DMS53 (cell line): ENCODE results near the gene ASIC4.

Experiments used
- DNase-seq: peaks from one replicate; lab custom pipeline; 2025; lab: John Stamatoyannopoulos, UW

ASIC4 gene

GRCh38 chr2:219482674-219483405 lies 31.4 kb upstream of the ASIC4 start:
- DNase-seq: no peak

- DNase-seq: no peak
Observed at GRCh38 chr2:219483451-219484342, 30.6 kb upstream of the ASIC4 start.

DNA sequence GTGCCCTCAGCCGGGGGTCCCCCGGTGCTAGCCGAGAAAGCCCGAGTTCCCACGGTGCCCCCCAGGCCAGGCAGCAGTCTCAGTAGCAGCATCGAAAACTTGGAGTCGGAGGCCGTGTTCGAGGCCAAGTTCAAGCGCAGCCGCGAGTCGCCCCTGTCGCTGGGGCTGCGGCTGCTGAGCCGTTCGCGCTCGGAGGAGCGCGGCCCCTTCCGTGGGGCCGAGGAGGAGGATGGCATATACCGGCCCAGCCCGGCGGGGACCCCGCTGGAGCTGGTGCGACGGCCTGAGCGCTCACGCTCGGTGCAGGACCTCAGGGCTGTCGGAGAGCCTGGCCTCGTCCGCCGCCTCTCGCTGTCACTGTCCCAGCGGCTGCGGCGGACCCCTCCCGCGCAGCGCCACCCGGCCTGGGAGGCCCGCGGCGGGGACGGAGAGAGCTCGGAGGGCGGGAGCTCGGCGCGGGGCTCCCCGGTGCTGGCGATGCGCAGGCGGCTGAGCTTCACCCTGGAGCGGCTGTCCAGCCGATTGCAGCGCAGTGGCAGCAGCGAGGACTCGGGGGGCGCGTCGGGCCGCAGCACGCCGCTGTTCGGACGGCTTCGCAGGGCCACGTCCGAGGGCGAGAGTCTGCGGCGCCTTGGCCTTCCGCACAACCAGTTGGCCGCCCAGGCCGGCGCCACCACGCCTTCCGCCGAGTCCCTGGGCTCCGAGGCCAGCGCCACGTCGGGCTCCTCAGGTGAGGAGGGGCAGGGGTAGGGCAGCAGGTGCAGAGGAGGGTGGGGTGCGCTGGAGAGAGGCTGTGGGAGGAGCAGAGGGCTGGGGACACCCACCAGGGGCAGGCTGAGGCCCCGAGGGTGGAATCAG lies 29.7 kb upstream of the ASIC4 start:
- peak; percentile 47 for DNase-seq

DNA sequence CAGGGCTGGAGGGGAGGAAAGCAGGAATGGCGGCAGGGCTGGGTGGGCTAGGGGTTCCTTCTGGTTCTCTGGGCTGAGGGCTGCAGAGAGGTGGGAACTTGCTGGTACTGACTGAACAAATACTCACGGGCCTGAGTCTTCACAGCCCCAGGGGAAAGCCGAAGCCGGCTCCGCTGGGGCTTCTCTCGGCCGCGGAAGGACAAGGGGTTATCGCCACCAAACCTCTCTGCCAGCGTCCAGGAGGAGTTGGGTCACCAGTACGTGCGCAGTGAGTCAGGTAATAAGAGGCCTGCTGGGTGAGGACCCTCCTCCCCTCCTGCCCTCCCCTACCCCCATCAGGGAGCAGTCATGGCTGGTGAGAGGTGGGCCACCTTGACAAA lies 29.1 kb upstream of the ASIC4 start:
- DNase-seq: no peak

GRCh38 chr2:219486380-219486959 lies 27.8 kb upstream of the ASIC4 start:
- DNase-seq: no peak

DNA sequence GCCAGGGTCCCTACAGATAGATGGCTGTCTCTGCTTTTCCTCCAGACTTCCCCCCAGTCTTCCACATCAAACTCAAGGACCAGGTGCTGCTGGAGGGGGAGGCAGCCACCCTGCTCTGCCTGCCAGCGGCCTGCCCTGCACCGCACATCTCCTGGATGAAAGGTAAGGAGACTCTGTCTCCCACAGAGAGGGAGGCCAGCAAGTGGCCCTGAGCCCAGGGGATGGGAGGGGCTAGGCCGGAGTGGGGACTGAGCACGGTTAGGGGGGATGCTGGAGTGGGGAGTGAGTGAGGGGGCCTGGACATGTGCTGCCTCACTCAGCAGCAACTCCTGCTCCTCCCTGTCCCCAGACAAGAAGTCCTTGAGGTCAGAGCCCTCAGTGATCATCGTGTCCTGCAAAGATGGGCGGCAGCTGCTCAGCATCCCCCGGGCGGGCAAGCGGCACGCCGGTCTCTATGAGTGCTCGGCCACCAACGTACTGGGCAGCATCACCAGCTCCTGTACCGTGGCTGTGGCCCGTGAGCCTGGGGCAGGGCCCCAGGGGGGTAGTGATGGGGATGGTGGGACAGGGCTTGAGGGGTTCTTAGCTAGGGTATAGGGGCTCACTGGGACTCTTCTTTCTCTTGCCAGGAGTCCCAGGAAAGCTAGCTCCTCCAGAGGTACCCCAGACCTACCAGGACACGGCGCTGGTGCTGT lies 26.0 kb upstream of the ASIC4 start:
- DNase-seq: no peak

DNA sequence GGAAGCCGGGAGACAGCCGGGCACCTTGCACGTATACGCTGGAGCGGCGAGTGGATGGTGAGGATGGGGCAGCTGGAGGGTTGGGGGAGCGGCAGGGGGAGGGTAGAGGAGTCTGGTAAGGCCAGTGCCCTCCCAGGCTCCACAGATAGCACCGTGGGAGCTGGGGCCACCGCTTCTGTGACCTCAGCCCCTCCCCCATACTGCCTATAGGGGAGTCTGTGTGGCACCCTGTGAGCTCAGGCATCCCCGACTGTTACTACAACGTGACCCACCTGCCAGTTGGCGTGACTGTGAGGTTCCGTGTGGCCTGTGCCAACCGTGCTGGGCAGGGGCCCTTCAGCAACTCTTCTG lies 25.5 kb upstream of the ASIC4 start:
- no peak for DNase-seq

DNA sequence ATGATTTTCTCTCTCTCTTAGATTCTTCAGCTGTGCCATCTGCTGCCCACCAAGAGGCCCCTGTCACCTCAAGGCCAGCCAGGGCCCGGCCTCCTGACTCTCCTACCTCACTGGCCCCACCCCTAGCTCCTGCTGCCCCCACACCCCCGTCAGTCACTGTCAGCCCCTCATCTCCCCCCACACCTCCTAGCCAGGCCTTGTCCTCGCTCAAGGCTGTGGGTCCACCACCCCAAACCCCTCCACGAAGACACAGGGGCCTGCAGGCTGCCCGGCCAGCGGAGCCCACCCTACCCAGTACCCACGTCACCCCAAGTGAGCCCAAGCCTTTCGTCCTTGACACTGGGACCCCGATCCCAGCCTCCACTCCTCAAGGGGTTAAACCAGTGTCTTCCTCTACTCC lies 25.0 kb upstream of the ASIC4 start:
- no peak for DNase-seq

DNA sequence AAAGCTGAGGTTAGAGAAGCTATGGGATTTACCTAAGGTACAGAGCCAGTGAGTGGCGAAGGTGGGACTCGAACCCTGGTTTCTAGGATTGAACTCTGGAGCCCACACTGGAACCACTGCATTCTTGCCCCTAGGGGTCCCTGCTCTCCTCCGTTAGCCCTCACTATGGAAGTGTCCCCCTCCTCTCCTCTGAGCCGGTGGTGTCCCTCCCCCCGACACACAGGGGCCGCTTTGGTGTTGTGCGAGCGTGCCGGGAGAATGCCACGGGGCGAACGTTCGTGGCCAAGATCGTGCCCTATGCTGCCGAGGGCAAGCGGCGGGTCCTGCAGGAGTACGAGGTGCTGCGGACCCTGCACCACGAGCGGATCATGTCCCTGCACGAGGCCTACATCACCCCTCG lies 24.1 kb upstream of the ASIC4 start:
- no peak for DNase-seq

GRCh38 chr2:219490600-219491130 lies 23.6 kb upstream of the ASIC4 start:
- DNase-seq: peak; percentile 83

DNA sequence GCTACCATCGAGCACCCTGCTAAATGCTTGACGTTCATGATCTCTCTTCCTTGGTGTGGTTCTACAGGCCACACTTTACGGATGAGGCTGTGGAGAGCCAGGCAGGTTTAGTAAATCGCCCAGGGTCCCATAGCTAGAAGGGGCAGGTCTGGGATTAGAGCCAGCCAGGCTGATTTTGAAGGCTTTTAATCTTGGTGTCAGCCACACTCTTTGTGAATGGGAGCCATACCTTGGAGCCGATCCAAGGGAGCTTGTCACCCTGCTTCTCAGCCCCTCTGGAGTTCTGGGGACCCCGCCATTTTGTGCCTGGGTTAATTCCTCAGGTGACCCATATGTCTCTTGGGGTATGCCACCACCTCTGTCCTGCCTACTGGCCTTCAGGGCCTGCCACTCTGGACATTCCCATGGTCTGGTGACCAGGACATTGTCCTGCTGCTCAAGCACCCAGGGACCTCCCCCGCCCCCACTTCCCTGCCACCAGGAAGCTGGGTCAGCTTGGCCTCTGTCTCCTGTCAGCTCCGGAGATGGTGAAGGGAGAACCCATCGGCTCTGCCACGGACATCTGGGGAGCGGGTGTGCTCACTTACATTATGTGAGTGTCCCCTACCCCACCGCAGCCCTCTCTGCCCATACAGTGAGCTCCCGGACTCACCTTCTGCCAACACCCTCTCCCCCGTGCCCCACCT lies 22.9 kb upstream of the ASIC4 start:
- DNase-seq: no peak

DNA sequence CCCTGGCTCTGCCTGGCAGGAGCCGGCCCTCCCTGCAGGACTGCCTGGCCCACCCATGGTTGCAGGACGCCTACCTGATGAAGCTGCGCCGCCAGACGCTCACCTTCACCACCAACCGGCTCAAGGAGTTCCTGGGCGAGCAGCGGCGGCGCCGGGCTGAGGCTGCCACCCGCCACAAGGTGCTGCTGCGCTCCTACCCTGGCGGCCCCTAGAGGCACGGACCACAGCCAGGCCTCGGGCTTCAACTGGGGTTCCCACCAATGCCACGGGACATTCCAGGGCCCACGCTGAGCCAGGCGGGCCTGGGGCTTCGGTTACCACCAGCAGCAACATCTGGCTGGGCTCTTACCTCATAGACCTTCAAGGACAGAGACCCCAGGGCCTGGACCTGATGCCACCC lies 21.7 kb upstream of the ASIC4 start:
- DNase-seq: no peak

- no peak for DNase-seq
Observed at GRCh38 chr2:219493086-219493485, 21.2 kb upstream of the ASIC4 start.

DNA sequence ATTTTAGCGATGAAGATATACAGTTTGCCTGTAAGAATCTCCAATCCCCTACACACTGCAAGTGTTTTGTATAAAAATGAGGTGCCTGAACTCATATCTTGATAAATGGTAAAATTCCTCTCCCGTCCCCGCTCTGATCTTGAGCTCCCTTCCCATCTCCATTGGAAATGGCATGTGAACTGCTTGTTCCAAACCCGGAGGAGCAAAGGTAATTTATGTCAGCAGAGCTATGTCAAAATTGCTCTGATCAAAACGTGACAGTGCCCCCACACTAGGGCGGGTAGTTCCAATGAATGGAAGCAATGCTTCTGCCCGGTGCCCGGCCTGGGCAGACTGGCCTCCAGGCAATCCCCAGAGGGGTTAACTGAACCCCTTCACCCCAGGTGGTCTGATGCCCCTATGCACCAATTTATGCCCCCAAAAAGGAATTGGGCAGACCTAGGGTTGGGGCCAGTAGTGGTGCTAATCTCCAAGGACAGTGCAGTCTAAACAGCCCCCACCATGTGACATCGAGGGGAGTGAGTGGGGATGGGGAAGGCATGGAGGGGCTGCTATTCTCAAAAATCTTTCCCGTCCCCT lies 19.2 kb upstream of the ASIC4 start:
- no peak for DNase-seq

DNA sequence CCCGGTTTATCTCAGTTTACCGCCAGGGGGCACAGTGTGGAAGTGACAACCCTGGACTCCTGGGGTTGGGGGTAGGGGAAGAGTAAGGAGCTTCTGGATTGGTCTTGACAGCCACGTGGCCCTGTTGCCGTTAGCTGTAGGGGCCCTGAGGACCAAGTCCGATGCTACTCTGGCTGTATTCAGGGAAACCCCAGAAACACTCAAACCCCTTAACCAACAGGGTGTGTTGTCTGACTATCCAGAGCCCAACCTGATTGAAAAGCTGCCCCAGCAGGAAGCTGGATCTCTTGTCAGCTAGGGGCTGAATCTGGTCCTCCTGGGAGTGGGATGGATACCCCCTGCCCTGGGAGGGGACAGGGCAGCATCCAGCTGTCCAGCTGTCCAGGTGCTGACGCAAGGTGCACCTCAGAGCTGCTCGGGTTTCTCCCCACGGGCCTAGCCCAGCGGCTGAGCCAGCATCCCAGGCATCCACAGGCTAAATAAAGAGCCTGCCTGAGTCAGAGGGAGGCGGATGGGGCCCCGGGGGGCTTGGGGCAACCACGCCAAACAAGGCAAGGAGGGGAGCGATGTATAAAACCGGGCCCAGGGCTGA lies 18.7 kb upstream of the ASIC4 start:
- peak; percentile 74 for DNase-seq

DNA sequence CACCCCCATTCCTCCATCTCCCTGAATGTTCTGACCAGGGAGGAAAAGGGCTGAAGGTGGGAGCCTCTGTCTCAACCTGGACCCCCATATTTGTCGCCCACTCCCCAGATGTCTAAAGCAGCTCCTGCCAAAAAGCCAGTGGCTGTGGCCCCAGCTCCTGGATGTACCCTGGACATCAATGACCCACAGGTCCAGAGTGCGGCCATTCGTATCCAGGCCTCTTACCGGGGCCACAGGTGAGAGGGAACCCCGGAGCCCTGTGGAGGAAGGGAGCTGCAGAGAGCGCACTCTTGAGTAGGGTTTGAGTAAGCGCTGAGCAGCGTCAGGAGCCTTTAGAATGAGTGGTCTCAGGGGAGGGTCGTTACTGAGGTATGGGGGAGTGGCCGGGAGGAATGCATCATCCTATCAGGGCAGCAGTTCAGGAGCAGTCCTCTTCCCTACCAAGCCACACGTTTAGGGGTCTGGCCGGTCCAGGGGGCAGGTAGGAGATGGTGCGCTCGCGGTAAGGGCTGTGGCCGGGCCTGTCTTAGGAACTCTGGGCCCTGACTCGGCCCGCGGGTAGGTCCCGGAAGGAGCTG lies 17.9 kb upstream of the ASIC4 start:
- no peak for DNase-seq

- DNase-seq: peak; percentile 62
Observed at GRCh38 chr2:219496825-219497494, 17.3 kb upstream of the ASIC4 start.

DNA sequence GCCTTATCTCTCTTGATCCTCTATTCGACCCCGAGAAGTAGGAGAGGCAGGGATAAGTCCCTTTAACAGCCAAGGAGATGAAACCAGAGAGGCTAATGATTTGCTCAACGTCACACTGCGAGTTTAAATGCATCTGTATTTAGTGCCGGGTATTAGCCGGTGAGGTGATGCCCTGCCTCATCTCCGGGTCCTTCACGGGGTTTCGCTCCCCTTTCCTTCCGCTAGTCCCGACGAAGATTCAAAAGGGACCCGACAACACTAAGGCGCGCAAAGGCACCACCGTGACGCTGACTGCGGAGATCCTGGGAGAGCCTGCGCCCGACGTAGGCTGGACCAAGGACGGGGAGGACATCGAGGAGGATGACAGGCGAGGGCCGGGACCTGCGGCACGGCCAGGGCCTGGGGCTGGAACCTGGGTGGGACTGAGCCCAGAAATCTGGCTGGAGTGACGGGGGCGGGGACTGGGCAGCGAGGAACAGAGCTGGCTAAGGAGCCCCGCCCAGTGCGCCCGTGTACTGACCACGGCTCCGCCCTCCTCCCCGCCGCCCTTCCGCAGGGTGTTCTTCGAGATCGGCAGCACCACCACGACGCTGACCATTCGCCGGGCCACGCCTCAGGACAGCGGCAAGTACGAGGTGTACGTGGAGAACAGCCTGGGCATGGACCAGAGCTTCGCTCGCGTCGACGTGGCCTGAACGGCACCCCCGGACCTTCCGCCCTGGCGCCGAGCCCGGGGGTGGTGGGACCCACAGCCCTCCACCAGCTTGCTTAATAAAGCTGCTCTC lies 16.6 kb upstream of the ASIC4 start:
- DNase-seq: peak; percentile 79
